ENCODE results near the gene MLLT11.

DNA sequence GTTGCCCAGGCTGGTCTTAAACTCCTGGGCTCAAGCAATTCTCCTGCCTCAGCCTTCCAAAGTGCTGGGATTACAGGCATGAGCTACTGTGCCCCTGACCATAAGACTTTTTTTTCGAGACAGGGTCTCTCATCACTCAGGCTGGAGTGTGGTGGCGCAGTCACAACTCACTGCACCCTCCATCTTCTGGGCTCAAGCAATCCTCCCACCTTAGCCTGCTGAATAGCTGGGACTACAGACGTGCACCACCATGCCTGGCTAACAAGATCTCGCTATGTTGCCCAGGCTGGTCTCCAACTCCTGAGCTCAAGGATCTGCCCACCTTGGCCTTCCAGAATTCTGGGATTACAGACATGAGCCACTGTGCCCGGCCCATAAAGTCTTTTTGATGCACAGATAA, 10.7 kb upstream of the MLLT11 start:
- TF ChIP-seq, protein P1, sequence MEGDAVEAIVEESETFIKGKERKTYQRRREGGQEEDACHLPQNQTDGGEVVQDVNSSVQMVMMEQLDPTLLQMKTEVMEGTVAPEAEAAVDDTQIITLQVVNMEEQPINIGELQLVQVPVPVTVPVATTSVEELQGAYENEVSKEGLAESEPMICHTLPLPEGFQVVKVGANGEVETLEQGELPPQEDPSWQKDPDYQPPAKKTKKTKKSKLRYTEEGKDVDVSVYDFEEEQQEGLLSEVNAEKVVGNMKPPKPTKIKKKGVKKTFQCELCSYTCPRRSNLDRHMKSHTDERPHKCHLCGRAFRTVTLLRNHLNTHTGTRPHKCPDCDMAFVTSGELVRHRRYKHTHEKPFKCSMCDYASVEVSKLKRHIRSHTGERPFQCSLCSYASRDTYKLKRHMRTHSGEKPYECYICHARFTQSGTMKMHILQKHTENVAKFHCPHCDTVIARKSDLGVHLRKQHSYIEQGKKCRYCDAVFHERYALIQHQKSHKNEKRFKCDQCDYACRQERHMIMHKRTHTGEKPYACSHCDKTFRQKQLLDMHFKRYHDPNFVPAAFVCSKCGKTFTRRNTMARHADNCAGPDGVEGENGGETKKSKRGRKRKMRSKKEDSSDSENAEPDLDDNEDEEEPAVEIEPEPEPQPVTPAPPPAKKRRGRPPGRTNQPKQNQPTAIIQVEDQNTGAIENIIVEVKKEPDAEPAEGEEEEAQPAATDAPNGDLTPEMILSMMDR (IDR thresholded peaks at IDR 0.05; ENCODE audit: insufficient read depth, low read length, poor library complexity, severe bottlenecking) = no peak
- TF ChIP-seq EZH2phosphoT487 (conservative IDR thresholded peaks at IDR 0.05; ENCODE audit: low read length) = no peak
